PC-9 (cell line): ENCODE measurements around the gene LRP8. TPM values are rescaled to one million over a fixed set of nuclear protein-coding genes. Genes with fewer than 3 reads are reported as not detected.

Experiments used
- BruUV-seq: library from RNA; stranded (reverse); fragments of 400-500 nt; replicated peaks from 2 replicates; lab custom pipeline; 2021; lab: Mats Ljungman, UMichigan
- CTCF ChIA-PET: fragments of 300-600 bp; sonication (Branson Sonifier 250); formaldehyde crosslinking; loops from one replicate; lab custom pipeline; 2022; ENCODE audit warnings: antibody characterized with exemption; lab: Charles Lee
- POLR2A ChIA-PET: fragments of 300-600 bp; sonication (Branson Sonifier 250); formaldehyde crosslinking; loops from one replicate; lab custom pipeline; 2022; ENCODE audit warnings: antibody characterized with exemption; ENCODE audit not compliant: unreplicated experiment; lab: Charles Lee
- DNase-seq, 2 experiments: peaks; one replicate each; pipeline versions ENCODE4 v3.0.0 to v3.0.0-alpha.2; 2015 to 2022; ENCODE audit warnings: mixed read lengths in 1 of 2
- H2AFZ ChIP-seq: fragments of 200-600 bp; sonication (generic); 2 replicates; pipeline ENCODE4 v1.8.1; 2017; ENCODE audit warnings: antibody characterized with exemption
- H3F3A ChIP-seq: fragments of 200-600 bp; sonication (generic); 2 replicates; pipeline ENCODE4 v1.8.1; 2017; ENCODE audit warnings: antibody characterized with exemption, mild to moderate bottlenecking, low read depth; ENCODE audit not compliant: insufficient read depth
- H3K27ac ChIP-seq: fragments of 200-600 bp; sonication (generic); 2 replicates; pipeline ENCODE4 v1.6.1; 2016; ENCODE audit warnings: mixed run types
- H3K27me3 ChIP-seq: fragments of 200-600 bp; sonication (generic); 2 replicates; pipeline ENCODE4 v1.6.1; 2016; ENCODE audit warnings: low read depth, mixed run types; ENCODE audit not compliant: insufficient read depth
- H3K36me3 ChIP-seq: fragments of 200-600 bp; sonication (generic); 2 replicates; pipeline ENCODE4 v1.6.1; 2016; ENCODE audit warnings: low read depth, mixed run types
- H3K4me1 ChIP-seq: fragments of 200-600 bp; sonication (generic); replicated peaks from 2 replicates; pipeline ENCODE4 v1.6.1; 2016; ENCODE audit warnings: mixed run types; ENCODE audit not compliant: insufficient read depth
- H3K4me2 ChIP-seq: fragments of 200-600 bp; sonication (generic); 2 replicates; pipeline ENCODE4 v1.6.1; 2017; ENCODE audit warnings: mixed run types
- H3K4me3 ChIP-seq: fragments of 200-600 bp; sonication (generic); 2 replicates; pipeline ENCODE4 v1.6.1; 2016; ENCODE audit warnings: mixed run types
- H3K79me2 ChIP-seq: fragments of 200-600 bp; sonication (generic); 2 replicates; pipeline ENCODE4 v1.6.1; 2017; ENCODE audit warnings: low read depth, mixed run types
- H3K9me2 ChIP-seq: fragments of 200-600 bp; sonication (generic); 2 replicates; pipeline ENCODE4 v1.8.1; 2017; ENCODE audit warnings: mild to moderate bottlenecking; ENCODE audit not compliant: insufficient read depth
- H3K9me3 ChIP-seq: fragments of 200-600 bp; sonication (generic); 2 replicates; pipeline ENCODE4 v1.8.1; 2016; ENCODE audit warnings: low read depth; ENCODE audit not compliant: insufficient read depth
- H4K20me1 ChIP-seq: fragments of 200-600 bp; sonication (generic); 2 replicates; pipeline ENCODE4 v1.8.1; 2017; ENCODE audit not compliant: insufficient read depth
- EZH2 ChIP-seq: fragments of 200-600 bp; sonication (generic); IDR thresholded peaks from 2 replicates; pipeline ENCODE4 v1.8.0; 2017; ENCODE audit warnings: antibody characterized with exemption, low read depth
- intact Hi-C: fragments of 100-400 bp; cut with micrococcal nuclease; formaldehyde crosslinking; loops from one replicate; pipeline ENCODE4 v1.10.0; 2022; ENCODE audit not compliant: unreplicated experiment
- total RNA-seq: library from RNA; stranded (reverse); gene quantifications from 2 replicates; pipeline ENCODE4 v1.2.3, GENCODE V29; 2021
- TF ChIP-seq, protein P1 (sequence below): fragments of 200-600 bp; sonication (generic); conservative IDR thresholded peaks from 2 replicates; pipeline ENCODE4 v1.6.1; 2017; ENCODE audit warnings: mixed run types, antibody characterized with exemption, mild to moderate bottlenecking, moderate library complexity

LRP8 gene
- total RNA-seq, 1 experiment from 2014 or later = 85.3 TPM

DNA sequence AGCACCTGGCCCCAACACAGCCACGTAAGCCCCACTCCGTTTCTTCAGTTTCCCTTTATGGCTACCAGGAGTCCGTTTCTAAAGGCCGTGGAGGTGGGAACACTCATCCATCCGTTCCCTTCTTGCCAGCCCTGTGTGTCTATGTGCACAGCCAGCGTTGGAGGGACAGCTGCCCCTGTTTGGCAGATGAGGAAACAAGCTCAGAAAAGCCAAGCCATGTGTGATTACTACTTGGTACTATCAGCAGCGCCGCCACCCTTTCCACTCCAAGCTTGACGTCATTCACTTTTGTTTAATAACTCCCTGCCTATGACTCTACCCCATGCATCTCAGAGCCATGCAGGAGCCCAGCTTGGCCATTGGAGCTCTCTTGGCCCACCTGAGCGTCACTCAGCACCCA lies 3.5 kb downstream of the LRP8 start:
- Histone ChIP-seq H3K9me3 (no peaks in the 10 kb centered on the region), H3K27me3 (no peaks in the 10 kb centered on the region), H3K9me2 (no peaks in the 10 kb centered on the region), H3K4me2 (0 out of 2 replicates have a peak overlapping the region, but pooled peaks have one; percentile 93), H3K4me3 (no peak overlapping the region), H2AFZ (no peak overlapping the region), H3K27ac (no peak overlapping the region), H3F3A (peaks cover 20% of the 10 kb centered on the region), H3K4me1 (peaks cover 17% of the 10 kb centered on the region), H3K36me3 (peaks cover 21% of the 10 kb centered on the region), H3K79me2 (peaks cover 54% of the 10 kb centered on the region), H4K20me1 (no peaks in the 10 kb centered on the region)
- POLR2A ChIA-PET = no interaction called here
- CTCF ChIA-PET = no interaction called here
- intact Hi-C loops = no loop called here
- TF ChIP-seq, protein P1, sequence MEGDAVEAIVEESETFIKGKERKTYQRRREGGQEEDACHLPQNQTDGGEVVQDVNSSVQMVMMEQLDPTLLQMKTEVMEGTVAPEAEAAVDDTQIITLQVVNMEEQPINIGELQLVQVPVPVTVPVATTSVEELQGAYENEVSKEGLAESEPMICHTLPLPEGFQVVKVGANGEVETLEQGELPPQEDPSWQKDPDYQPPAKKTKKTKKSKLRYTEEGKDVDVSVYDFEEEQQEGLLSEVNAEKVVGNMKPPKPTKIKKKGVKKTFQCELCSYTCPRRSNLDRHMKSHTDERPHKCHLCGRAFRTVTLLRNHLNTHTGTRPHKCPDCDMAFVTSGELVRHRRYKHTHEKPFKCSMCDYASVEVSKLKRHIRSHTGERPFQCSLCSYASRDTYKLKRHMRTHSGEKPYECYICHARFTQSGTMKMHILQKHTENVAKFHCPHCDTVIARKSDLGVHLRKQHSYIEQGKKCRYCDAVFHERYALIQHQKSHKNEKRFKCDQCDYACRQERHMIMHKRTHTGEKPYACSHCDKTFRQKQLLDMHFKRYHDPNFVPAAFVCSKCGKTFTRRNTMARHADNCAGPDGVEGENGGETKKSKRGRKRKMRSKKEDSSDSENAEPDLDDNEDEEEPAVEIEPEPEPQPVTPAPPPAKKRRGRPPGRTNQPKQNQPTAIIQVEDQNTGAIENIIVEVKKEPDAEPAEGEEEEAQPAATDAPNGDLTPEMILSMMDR = no peak
- no peak for TF ChIP-seq EZH2
- DNase-seq = no peak
- BruUV-seq = no TSS peak

DNA sequence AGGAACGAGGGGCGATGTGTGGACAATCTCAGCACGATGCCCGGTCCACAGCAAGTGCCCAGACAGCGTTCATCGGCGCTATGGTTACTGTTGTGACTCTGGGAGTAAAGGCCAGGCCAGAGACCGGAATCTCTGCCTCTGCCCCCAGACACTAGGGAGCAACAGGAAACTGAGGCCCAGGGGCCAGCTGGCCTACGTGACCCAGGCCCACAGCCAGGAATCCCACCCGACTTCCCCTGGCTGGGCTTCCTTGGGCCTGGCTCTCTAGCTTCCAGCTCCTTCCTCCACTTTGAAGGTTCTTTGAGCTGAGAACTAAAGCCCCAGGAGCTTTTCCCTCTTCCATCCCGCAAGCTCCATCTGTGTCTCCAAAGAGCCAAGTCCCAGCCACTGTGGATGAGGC lies 4.6 kb downstream of the LRP8 start:
- peaks cover 15% of the 10 kb centered on the region for H3K4me1 ChIP-seq
- no peaks in the 10 kb centered on the region for H3K9me2 ChIP-seq
- H4K20me1 ChIP-seq = no peaks in the 10 kb centered on the region
- H3K79me2 ChIP-seq = peaks cover 54% of the 10 kb centered on the region
- H2AFZ ChIP-seq = no peak overlapping the region
- peaks cover 20% of the 10 kb centered on the region for H3F3A ChIP-seq
- no peak for DNase-seq
- ChIA-PET CTCF (no interaction called here), POLR2A (no interaction called here)
- H3K27me3 ChIP-seq = no peaks in the 10 kb centered on the region
- peaks cover 21% of the 10 kb centered on the region for H3K36me3 ChIP-seq
- TF ChIP-seq, protein P1 = no peak
- no peak for TF ChIP-seq EZH2
- H3K27ac ChIP-seq = no peak overlapping the region
- intact Hi-C loops = no loop called here
- H3K4me2 ChIP-seq = no peak overlapping the region
- no peak overlapping the region for H3K4me3 ChIP-seq
- no TSS peak for BruUV-seq
- H3K9me3 ChIP-seq = no peaks in the 10 kb centered on the region

DNA sequence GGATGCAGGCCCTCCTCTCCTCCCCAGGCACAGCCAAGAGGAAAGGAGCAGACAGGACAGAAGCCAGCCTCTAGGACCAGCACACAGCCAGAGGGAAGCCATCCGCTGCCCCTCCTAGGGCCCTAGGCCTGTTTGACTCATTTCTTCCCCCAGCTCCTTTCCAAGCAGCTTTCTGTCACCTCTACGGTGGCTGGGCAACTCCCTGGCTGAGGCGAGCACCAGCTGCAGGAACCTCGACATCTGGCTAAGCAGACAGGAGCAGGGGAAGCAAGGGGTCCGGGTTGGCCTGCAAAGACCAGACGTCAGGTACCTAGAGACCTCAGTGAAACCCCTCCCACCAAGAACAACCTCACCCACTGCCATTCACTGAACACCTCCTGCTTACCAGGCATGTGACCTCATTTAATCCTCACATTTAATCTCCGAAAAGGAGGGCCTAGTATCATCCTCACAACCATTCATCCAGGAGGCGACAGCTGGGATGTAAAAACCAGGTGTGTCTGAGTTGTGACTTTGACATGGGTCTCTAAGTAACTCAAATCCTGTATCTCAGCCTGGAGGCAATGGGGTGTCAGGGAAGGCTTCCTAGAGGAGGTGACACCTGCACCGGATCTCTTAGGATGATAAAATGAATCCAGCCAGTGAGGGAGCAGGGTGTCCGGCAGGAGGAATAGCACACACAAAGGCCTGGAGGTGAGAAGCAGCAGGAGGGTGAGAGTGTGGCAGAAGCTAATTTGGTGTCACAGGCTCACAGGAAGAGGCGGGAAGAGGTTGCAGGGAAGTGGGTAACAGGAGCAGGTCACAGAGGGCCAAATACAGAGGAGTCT lies 5.9 kb downstream of the LRP8 start:
- no peaks in the 10 kb centered on the region for H3K27me3 ChIP-seq
- no peak overlapping the region for H3K4me3 ChIP-seq
- peaks cover 13% of the 10 kb centered on the region for H3K4me1 ChIP-seq
- no peak overlapping the region for H2AFZ ChIP-seq
- H4K20me1 ChIP-seq = no peaks in the 10 kb centered on the region
- H3K27ac ChIP-seq = no peak overlapping the region
- peaks cover 21% of the 10 kb centered on the region for H3K36me3 ChIP-seq
- H3K9me2 ChIP-seq = no peaks in the 10 kb centered on the region
- BruUV-seq = no TSS peak
- H3K4me2 ChIP-seq = no peak overlapping the region
- TF ChIP-seq, protein P1 = no peak
- TF ChIP-seq EZH2 = no peak
- ChIA-PET CTCF (no interaction called here), POLR2A (no interaction called here)
- no peaks in the 10 kb centered on the region for H3K9me3 ChIP-seq
- DNase-seq = no peak
- peaks cover 18% of the 10 kb centered on the region for H3F3A ChIP-seq
- intact Hi-C loops = no loop called here
- peaks cover 48% of the 10 kb centered on the region for H3K79me2 ChIP-seq
